Neural cell (in vitro differentiated cells): Measurements from ENCODE around the gene HOXC10.

Experiments
- EP300 ChIP-seq: fragments of 450-650 bp; conservative IDR thresholded peaks from 2 replicates; pipeline ENCODE4 v1.6.1; 2014; ENCODE audit warnings: antibody characterized with exemption, mild to moderate bottlenecking, moderate library complexity; ENCODE audit not compliant: poor library complexity, severe bottlenecking
- EZH2 ChIP-seq: fragments of 200-600, 300-800 bp; shearing (Covaris generic), sonication (generic); IDR thresholded peaks from 2 replicates; pipeline ENCODE4 v1.6.1; 2014; ENCODE audit warnings: antibody characterized with exemption, low read length, borderline replicate concordance, mild to moderate bottlenecking; ENCODE audit not compliant: insufficient read depth, poor library complexity, severe bottlenecking
- RAD21 ChIP-seq: fragments of 450-650 bp; conservative IDR thresholded peaks from 2 replicates; pipeline ENCODE4 v1.6.1; 2014; ENCODE audit warnings: antibody characterized with exemption, mild to moderate bottlenecking, moderate library complexity
- REST ChIP-seq: IDR thresholded peaks from 2 replicates; pipeline ENCODE4 v1.6.1; 2012; ENCODE audit warnings: borderline replicate concordance
- SMC3 ChIP-seq: fragments of 450-650 bp; conservative IDR thresholded peaks from 2 replicates; pipeline ENCODE4 v1.6.1; 2014; ENCODE audit warnings: antibody characterized with exemption, mild to moderate bottlenecking, moderate library complexity; ENCODE audit not compliant: poor library complexity
- TAF1 ChIP-seq: IDR thresholded peaks from 2 replicates; pipeline ENCODE4 v1.6.1; 2012; ENCODE audit warnings: low read depth
- TF ChIP-seq, protein P1 (sequence below): fragments of 450-650 bp; IDR thresholded peaks from 2 replicates; pipeline ENCODE4 v1.5.1; 2014; ENCODE audit warnings: antibody characterized with exemption, mild to moderate bottlenecking, moderate library complexity; ENCODE audit not compliant: poor library complexity, severe bottlenecking

GRCh38 chr12:54024127-54024526, 39.2 kb downstream of the HOXC10 start:
- TF ChIP-seq, protein P1, sequence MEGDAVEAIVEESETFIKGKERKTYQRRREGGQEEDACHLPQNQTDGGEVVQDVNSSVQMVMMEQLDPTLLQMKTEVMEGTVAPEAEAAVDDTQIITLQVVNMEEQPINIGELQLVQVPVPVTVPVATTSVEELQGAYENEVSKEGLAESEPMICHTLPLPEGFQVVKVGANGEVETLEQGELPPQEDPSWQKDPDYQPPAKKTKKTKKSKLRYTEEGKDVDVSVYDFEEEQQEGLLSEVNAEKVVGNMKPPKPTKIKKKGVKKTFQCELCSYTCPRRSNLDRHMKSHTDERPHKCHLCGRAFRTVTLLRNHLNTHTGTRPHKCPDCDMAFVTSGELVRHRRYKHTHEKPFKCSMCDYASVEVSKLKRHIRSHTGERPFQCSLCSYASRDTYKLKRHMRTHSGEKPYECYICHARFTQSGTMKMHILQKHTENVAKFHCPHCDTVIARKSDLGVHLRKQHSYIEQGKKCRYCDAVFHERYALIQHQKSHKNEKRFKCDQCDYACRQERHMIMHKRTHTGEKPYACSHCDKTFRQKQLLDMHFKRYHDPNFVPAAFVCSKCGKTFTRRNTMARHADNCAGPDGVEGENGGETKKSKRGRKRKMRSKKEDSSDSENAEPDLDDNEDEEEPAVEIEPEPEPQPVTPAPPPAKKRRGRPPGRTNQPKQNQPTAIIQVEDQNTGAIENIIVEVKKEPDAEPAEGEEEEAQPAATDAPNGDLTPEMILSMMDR: no peak
- TF ChIP-seq TAF1 (no peak), EZH2 (no peak), EP300 (no peak), REST (no peak), RAD21 (no peak), SMC3 (no peak)
